Mesenchymal stem cell (in vitro differentiated cells and primary cell): ENCODE data around the gene CENPN.
A peak's percentile ranks its signal among the peaks of the same experiment; 100 is the strongest.

Experiments
- DNase-seq: peaks from one replicate; pipeline ENCODE4 v3.0.0-alpha.2; 2013
- H2AFZ ChIP-seq: one replicate; pipeline ENCODE4 v1.6.1; 2013; ENCODE audit warnings: low read depth, mild to moderate bottlenecking, control low read depth, inconsistent platforms, low read length, moderate library complexity
- H2AK5ac ChIP-seq: 2 replicates; pipeline ENCODE4 v1.6.1; 2013; ENCODE audit warnings: low read length, moderate library complexity, mild to moderate bottlenecking, inconsistent platforms; ENCODE audit not compliant: severe bottlenecking
- H2BK120ac ChIP-seq: one replicate; pipeline ENCODE4 v1.6.1; 2013; ENCODE audit warnings: low read depth, mild to moderate bottlenecking, inconsistent platforms, low read length, moderate library complexity
- H2BK12ac ChIP-seq, 2 experiments: one replicate each; pipeline ENCODE4 v1.6.1; 2013; ENCODE audit warnings: inconsistent platforms in 2 of 2, low read length in 2 of 2, mild to moderate bottlenecking in 2 of 2, moderate library complexity in 2 of 2, control low read depth in 1 of 2
- H2BK15ac ChIP-seq: one replicate; pipeline ENCODE4 v1.6.1; 2013; ENCODE audit warnings: mild to moderate bottlenecking, low read depth, inconsistent platforms; ENCODE audit not compliant: poor library complexity, severe bottlenecking
- H2BK5ac ChIP-seq: 2 replicates; pipeline ENCODE4 v1.6.1; 2013; ENCODE audit warnings: low read depth, mild to moderate bottlenecking, low read length, control low read depth, inconsistent platforms; ENCODE audit not compliant: poor library complexity, severe bottlenecking
- H3K14ac ChIP-seq, 2 experiments: one replicate each; pipeline ENCODE4 v1.6.1; 2013; ENCODE audit warnings: inconsistent platforms in 2 of 2, low read length in 2 of 2, control low read depth in 1 of 2, mild to moderate bottlenecking in 1 of 2, moderate library complexity in 1 of 2
- H3K18ac ChIP-seq, 2 experiments: one replicate each; pipeline ENCODE4 v1.6.1; 2013; ENCODE audit warnings: inconsistent platforms in 2 of 2, low read length in 2 of 2, control low read depth in 1 of 2, low read depth in 1 of 2, mild to moderate bottlenecking in 1 of 2
- H3K23ac ChIP-seq, 2 experiments: one replicate each; pipeline ENCODE4 v1.6.1; 2013; ENCODE audit warnings: inconsistent platforms in 2 of 2, low read length in 2 of 2, mild to moderate bottlenecking in 2 of 2, moderate library complexity in 2 of 2, control low read depth in 1 of 2
- H3K27ac ChIP-seq: 2 replicates; pipeline ENCODE4 v1.5.1; 2013; ENCODE audit warnings: mild to moderate bottlenecking, moderate library complexity, low read length, control low read depth, inconsistent platforms; ENCODE audit not compliant: poor library complexity, severe bottlenecking
- H3K27me3 ChIP-seq, 2 experiments: 2 replicates each; pipeline versions ENCODE4 v1.6.1 to v1.7.0; 2013; ENCODE audit warnings: low read length in 2 of 2, mild to moderate bottlenecking in 2 of 2, moderate library complexity in 2 of 2, control low read depth in 1 of 2, inconsistent platforms in 1 of 2; ENCODE audit not compliant: control insufficient read depth in 1 of 2, insufficient read depth in 1 of 2
- H3K36me3 ChIP-seq, 2 experiments: 2 replicates each; pipeline versions ENCODE4 v1.6.1 to v1.7.0; 2013; ENCODE audit warnings: low read length in 2 of 2, control low read depth in 1 of 2, inconsistent platforms in 1 of 2, low read depth in 1 of 2, mild to moderate bottlenecking in 1 of 2; ENCODE audit not compliant: insufficient read depth in 2 of 2, control insufficient read depth in 1 of 2
- H3K4ac ChIP-seq, 2 experiments: one replicate each; pipeline ENCODE4 v1.6.1; 2013; ENCODE audit warnings: inconsistent platforms in 2 of 2, low read length in 2 of 2, mild to moderate bottlenecking in 2 of 2, moderate library complexity in 2 of 2, control low read depth in 1 of 2, low read depth in 1 of 2
- H3K4me1 ChIP-seq: 2 replicates; pipeline ENCODE4 v1.6.1; 2013; ENCODE audit warnings: low read depth, low read length, control low read depth; ENCODE audit not compliant: control insufficient read depth, insufficient read depth
- H3K4me2 ChIP-seq: 2 replicates; pipeline ENCODE4 v1.6.1; 2013; ENCODE audit warnings: low read length, mild to moderate bottlenecking, inconsistent platforms; ENCODE audit not compliant: poor library complexity, severe bottlenecking
- H3K4me3 ChIP-seq, 2 experiments: 2 replicates each; pipeline versions ENCODE4 v1.5.1 to v1.7.0; 2013; ENCODE audit warnings: low read length in 2 of 2, mild to moderate bottlenecking in 2 of 2, control low read depth in 1 of 2, low read depth in 1 of 2; ENCODE audit not compliant: insufficient read depth in 1 of 2
- H3K79me1 ChIP-seq: replicated peaks from 2 replicates; pipeline ENCODE4 v1.6.1; 2013; ENCODE audit warnings: mild to moderate bottlenecking, control low read depth, low read length, inconsistent platforms; ENCODE audit not compliant: poor library complexity, severe bottlenecking
- H3K9ac ChIP-seq: 2 replicates; pipeline ENCODE4 v1.7.0; 2013; ENCODE audit warnings: mild to moderate bottlenecking, low read length, moderate library complexity
- H3K9me3 ChIP-seq: 2 replicates; pipeline ENCODE4 v1.7.0; 2013; ENCODE audit warnings: mild to moderate bottlenecking, low read length; ENCODE audit not compliant: control insufficient read depth
- H4K8ac ChIP-seq: one replicate; pipeline ENCODE4 v1.6.1; 2013; ENCODE audit warnings: inconsistent platforms, mild to moderate bottlenecking, low read length, moderate library complexity
- H4K91ac ChIP-seq: one replicate; pipeline ENCODE4 v1.6.1; 2013; ENCODE audit warnings: mild to moderate bottlenecking, low read length, inconsistent platforms
- WGBS: methylation state at CpG from one replicate; pipeline ENCODE4 v1.1.7; 2013; ENCODE audit warnings: mixed read lengths; 5-methylcytosine and 5-hydroxymethylcytosine counted together

Gene CENPN

DNA sequence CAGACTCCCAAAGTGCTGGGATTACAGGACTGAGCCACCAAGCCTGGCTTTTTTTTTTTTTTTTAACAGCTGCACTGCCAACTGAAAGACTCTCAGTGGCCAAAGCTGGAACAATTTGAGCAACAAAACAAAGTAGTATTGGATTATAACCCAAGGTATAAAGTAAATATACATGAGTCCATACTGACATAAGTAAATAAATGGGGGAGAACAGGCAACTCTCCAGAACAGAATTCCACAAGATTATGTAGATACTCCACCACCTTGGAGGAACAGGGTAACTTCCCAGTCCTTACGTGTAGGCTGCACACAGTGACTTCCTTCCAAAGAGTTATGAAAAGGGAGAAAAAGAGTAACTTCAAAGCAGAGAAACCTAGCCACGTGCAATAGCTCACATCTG, 16.0 kb upstream of the CENPN start:
- no peak overlapping the region for H3K4ac ChIP-seq
- peaks cover 24% of the 10 kb centered on the region for H3K79me1 ChIP-seq
- no peak overlapping the region for H4K91ac ChIP-seq
- no peak overlapping the region for H3K23ac ChIP-seq
- H2AK5ac ChIP-seq: no peak overlapping the region
- no peak overlapping the region for H2BK5ac ChIP-seq
- no peak overlapping the region for H3K14ac ChIP-seq
- no peak overlapping the region for H3K27ac ChIP-seq
- peaks cover 8 to 9% of the 10 kb centered on the region in 2 experiments for H3K36me3 ChIP-seq
- no peak overlapping the region for H3K18ac ChIP-seq
- no peak overlapping the region for H2BK12ac ChIP-seq
- H2BK15ac ChIP-seq: no peak overlapping the region
- no peaks in the 10 kb centered on the region for H3K27me3 ChIP-seq
- H3K4me2 ChIP-seq: no peak overlapping the region
- no peak overlapping the region for H2BK120ac ChIP-seq
- no peaks in the 10 kb centered on the region for H3K9me3 ChIP-seq
- WGBS: 98% methylated on average over 2 of the region's 2 CpGs
- no peak overlapping the region for H4K8ac ChIP-seq
- H3K4me3 ChIP-seq: no peak overlapping the region
- H2AFZ ChIP-seq: no peak overlapping the region
- H3K4me1 ChIP-seq: peaks cover 1% of the 10 kb centered on the region
- H3K9ac ChIP-seq: no peak overlapping the region
- no peak for DNase-seq

GRCh38 chr16:80991792-80992430, 15.1 kb upstream of the CENPN start:
- Histone ChIP-seq H2AK5ac (no peak overlapping the region), H3K9me3 (no peaks in the 10 kb centered on the region), H4K91ac (no peak overlapping the region), H3K27ac (no peak overlapping the region), H2BK120ac (no peak overlapping the region), H3K4ac (no peak overlapping the region), H3K4me3 (no peak overlapping the region), H2AFZ (no peak overlapping the region), H3K4me1 (no peaks in the 10 kb centered on the region), H3K36me3 (peaks cover 8 to 9% of the 10 kb centered on the region in 2 experiments), H3K27me3 (no peaks in the 10 kb centered on the region), H3K23ac (no peak overlapping the region), H3K14ac (no peak overlapping the region), H3K4me2 (no peak overlapping the region), H2BK15ac (no peak overlapping the region), H4K8ac (no peak overlapping the region), H3K18ac (no peak overlapping the region), H2BK12ac (no peak overlapping the region), H2BK5ac (no peak overlapping the region), H3K9ac (no peak overlapping the region), H3K79me1 (peaks cover 18% of the 10 kb centered on the region)
- WGBS: 100% methylated on average over 1 of the region's 6 CpGs
- no peak for DNase-seq

DNA sequence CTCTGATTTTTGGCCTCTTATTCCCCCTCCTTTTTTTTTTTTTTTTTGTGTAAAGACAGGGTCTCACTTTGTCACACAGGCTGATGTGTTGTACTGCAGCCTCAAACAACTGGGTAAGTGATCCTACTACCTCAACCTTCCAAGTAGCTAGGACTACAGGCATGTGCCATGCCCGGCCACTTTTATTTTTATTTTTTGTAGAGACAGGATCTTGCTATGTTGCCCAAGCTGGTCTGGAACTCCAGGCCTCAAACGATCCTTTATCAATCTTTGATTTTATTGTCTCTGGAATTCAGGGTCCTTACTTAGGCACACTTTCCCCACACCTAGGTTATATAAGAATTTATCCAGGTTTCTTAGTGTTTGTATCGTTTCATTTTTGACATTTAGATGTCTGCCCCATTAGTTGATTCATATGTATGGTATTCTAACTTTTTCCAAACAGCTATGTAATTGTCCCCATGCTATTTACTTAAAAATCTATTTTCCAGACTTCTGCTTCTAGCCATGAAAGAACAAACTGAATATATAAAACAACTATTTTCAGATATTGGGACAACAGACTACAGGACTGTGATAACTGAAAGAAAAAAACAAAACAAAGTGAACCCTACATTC, 14.2 kb upstream of the CENPN start:
- Histone ChIP-seq H4K8ac (no peak overlapping the region), H3K27ac (peak overlapping the region; percentile 68), H2BK5ac (no peak overlapping the region), H2BK15ac (no peak overlapping the region), H3K4me2 (no peak overlapping the region), H3K79me1 (peaks cover 14% of the 10 kb centered on the region), H3K4ac (no peak overlapping the region), H2BK12ac (no peak overlapping the region), H3K27me3 (no peaks in the 10 kb centered on the region), H3K36me3 (peaks cover 7 to 9% of the 10 kb centered on the region in 2 experiments), H2BK120ac (no peak overlapping the region), H2AFZ (no peak overlapping the region), H3K14ac (no peak overlapping the region), H3K18ac (no peak overlapping the region), H3K4me1 (no peaks in the 10 kb centered on the region), H4K91ac (no peak overlapping the region), H3K9ac (peak overlapping the region; percentile 54), H3K4me3 (peak overlapping the region in 1 of 2 experiments; percentile 23), H3K9me3 (no peaks in the 10 kb centered on the region), H3K23ac (no peak overlapping the region), H2AK5ac (no peak overlapping the region)
- WGBS: 0% methylated on average over 1 of the region's 3 CpGs
- DNase-seq: no peak

GRCh38 chr16:80993307-80993706, 13.7 kb upstream of the CENPN start:
- H3K23ac ChIP-seq: no peak overlapping the region
- no peaks in the 10 kb centered on the region for H3K4me1 ChIP-seq
- H3K4me3 ChIP-seq: peak overlapping the region in 1 of 2 experiments; percentile 23
- H4K91ac ChIP-seq: no peak overlapping the region
- no peak overlapping the region for H2AK5ac ChIP-seq
- peak overlapping the region; percentile 54 for H3K9ac ChIP-seq
- H2BK12ac ChIP-seq: no peak overlapping the region
- no peak overlapping the region for H4K8ac ChIP-seq
- peak; percentile 85 for DNase-seq
- 35% methylated on average over 6 of the region's 6 CpGs for WGBS
- H3K79me1 ChIP-seq: peaks cover 11% of the 10 kb centered on the region
- H3K14ac ChIP-seq: no peak overlapping the region
- H2AFZ ChIP-seq: no peak overlapping the region
- H2BK120ac ChIP-seq: no peak overlapping the region
- H3K27ac ChIP-seq: peak overlapping the region; percentile 68
- no peak overlapping the region for H2BK5ac ChIP-seq
- no peak overlapping the region for H3K4me2 ChIP-seq
- H3K4ac ChIP-seq: no peak overlapping the region
- H3K18ac ChIP-seq: no peak overlapping the region
- H3K36me3 ChIP-seq: peaks cover 3 to 9% of the 10 kb centered on the region in 2 experiments
- no peaks in the 10 kb centered on the region for H3K9me3 ChIP-seq
- H2BK15ac ChIP-seq: no peak overlapping the region
- no peaks in the 10 kb centered on the region for H3K27me3 ChIP-seq
